ENCODE results near the gene IRAK3.

- TF ChIP-seq GATA1 (IDR thresholded peaks at IDR 0.05; ENCODE audit: low read depth, low read length) (no peak), POLR2A (IDR thresholded peaks at IDR 0.05; ENCODE audit: low read length) (no peak)
Observed at GRCh38 chr12:66280561-66280960, 91.5 kb downstream of the IRAK3 start.

Data from erythroblast (primary cell).